HUES6 (cell line): Measurements from ENCODE around the gene LRRC4B.
"Not testable (repeated sequence)": the region's sequence is repeated elsewhere in the genome, so short reads cannot be mapped to it uniquely, and the experiment has no call there.

Experiments used
- H3K27ac ChIP-seq: 2 replicates; pipeline ENCODE4 v1.7.0; 2013; ENCODE audit warnings: low read depth, mild to moderate bottlenecking, low read length, inconsistent platforms
- H3K27me3 ChIP-seq: 2 replicates; pipeline ENCODE4 v1.6.1; 2013; ENCODE audit warnings: low read length; ENCODE audit not compliant: control insufficient read depth, insufficient read depth
- H3K36me3 ChIP-seq: 2 replicates; pipeline ENCODE4 v1.6.1; 2013; ENCODE audit warnings: low read length; ENCODE audit not compliant: control insufficient read depth, insufficient read depth
- H3K4me1 ChIP-seq: 2 replicates; pipeline ENCODE4 v1.6.1; 2013; ENCODE audit warnings: low read length; ENCODE audit not compliant: control insufficient read depth, insufficient read depth
- H3K4me3 ChIP-seq: 2 replicates; pipeline ENCODE4 v1.5.1; 2013; ENCODE audit warnings: low read depth, low read length
- H3K9ac ChIP-seq: one replicate; pipeline ENCODE4 v1.6.1; 2013; ENCODE audit warnings: mild to moderate bottlenecking, low read length
- H3K9me3 ChIP-seq: 2 replicates; pipeline ENCODE4 v1.6.1; 2013; ENCODE audit warnings: low read depth, low read length; ENCODE audit not compliant: control insufficient read depth, insufficient read depth

Gene LRRC4B

GRCh38 chr19:50601407-50602088, 33.3 kb upstream of the LRRC4B start:
- peaks cover 5% of the 10 kb centered on the region for H3K9me3 ChIP-seq
- no peak overlapping the region for H3K27ac ChIP-seq
- H3K9ac ChIP-seq = no peak overlapping the region
- H3K36me3 ChIP-seq = no peaks in the 10 kb centered on the region
- H3K27me3 ChIP-seq = peaks cover 37% of the 10 kb centered on the region
- H3K4me1 ChIP-seq = no peaks in the 10 kb centered on the region
- no peak overlapping the region for H3K4me3 ChIP-seq

- H3K27ac ChIP-seq = no peak overlapping the region
- no peaks in the 10 kb centered on the region for H3K4me1 ChIP-seq
- no peak overlapping the region for H3K4me3 ChIP-seq
- peaks cover 29% of the 10 kb centered on the region for H3K27me3 ChIP-seq
- H3K9ac ChIP-seq = no peak overlapping the region
- H3K9me3 ChIP-seq = 0 out of 2 replicates have a peak, but pooled peaks cover under 1% of the 10 kb centered on the region
- H3K36me3 ChIP-seq = no peaks in the 10 kb centered on the region
Observed at GRCh38 chr19:50599427-50599826, 31.2 kb upstream of the LRRC4B start.

GRCh38 chr19:50590191-50590590, 22.0 kb upstream of the LRRC4B start:
- H3K27ac ChIP-seq = no peak overlapping the region
- H3K27me3 ChIP-seq = 0 out of 2 replicates have a peak, but pooled peaks cover 8% of the 10 kb centered on the region
- no peaks in the 10 kb centered on the region for H3K9me3 ChIP-seq
- H3K4me3 ChIP-seq = no peak overlapping the region
- H3K9ac ChIP-seq = no peak overlapping the region
- H3K4me1 ChIP-seq = no peaks in the 10 kb centered on the region
- H3K36me3 ChIP-seq = no peaks in the 10 kb centered on the region

GRCh38 chr19:50581795-50582660, 13.8 kb upstream of the LRRC4B start:
- H3K4me1 ChIP-seq, H3K27ac ChIP-seq, H3K9ac ChIP-seq, H3K9me3 ChIP-seq, H3K4me3 ChIP-seq, H3K36me3 ChIP-seq, H3K27me3 ChIP-seq: not testable (repeated sequence)

GRCh38 chr19:50580970-50581634, 12.9 kb upstream of the LRRC4B start:
- peaks cover 4% of the 10 kb centered on the region for H3K9me3 ChIP-seq
- H3K9ac ChIP-seq = no peak overlapping the region
- no peaks in the 10 kb centered on the region for H3K36me3 ChIP-seq
- H3K27me3 ChIP-seq = no peaks in the 10 kb centered on the region
- H3K27ac ChIP-seq = no peak overlapping the region
- H3K4me1 ChIP-seq = no peaks in the 10 kb centered on the region
- no peak overlapping the region for H3K4me3 ChIP-seq

- Histone ChIP-seq H3K9me3 (peaks cover 4% of the 10 kb centered on the region), H3K4me3 (no peak overlapping the region), H3K27me3 (no peaks in the 10 kb centered on the region), H3K27ac (no peak overlapping the region), H3K36me3 (no peaks in the 10 kb centered on the region), H3K4me1 (no peaks in the 10 kb centered on the region), H3K9ac (no peak overlapping the region)
Observed at GRCh38 chr19:50580240-50580639, 12.0 kb upstream of the LRRC4B start.

GRCh38 chr19:50576769-50577168, 8.5 kb upstream of the LRRC4B start:
- H3K4me1 ChIP-seq, H3K36me3 ChIP-seq, H3K27me3 ChIP-seq, H3K9ac ChIP-seq, H3K4me3 ChIP-seq, H3K27ac ChIP-seq, H3K9me3 ChIP-seq: not testable (repeated sequence)

- Histone ChIP-seq H3K4me1 (0 out of 2 replicates have a peak, but pooled peaks cover 3% of the 10 kb centered on the region), H3K9me3 (no peaks in the 10 kb centered on the region), H3K27me3 (peaks cover 30% of the 10 kb centered on the region), H3K27ac (no peak overlapping the region), H3K36me3 (no peaks in the 10 kb centered on the region), H3K9ac (no peak overlapping the region), H3K4me3 (no peak overlapping the region)
Observed at GRCh38 chr19:50573741-50574461, 5.7 kb upstream of the LRRC4B start.

GRCh38 chr19:50570997-50571396, 2.8 kb upstream of the LRRC4B start:
- Histone ChIP-seq H3K4me3 (no peak overlapping the region), H3K36me3 (no peaks in the 10 kb centered on the region), H3K9ac (no peak overlapping the region), H3K27me3 (peaks cover 44% of the 10 kb centered on the region), H3K4me1 (peaks cover 7% of the 10 kb centered on the region; the same call in 1 of the 2 replicates), H3K27ac (no peak overlapping the region), H3K9me3 (no peaks in the 10 kb centered on the region)

- Histone ChIP-seq H3K36me3 (no peaks in the 10 kb centered on the region), H3K27ac (no peak overlapping the region), H3K27me3 (peaks cover 53% of the 10 kb centered on the region), H3K4me1 (peaks cover 7% of the 10 kb centered on the region), H3K4me3 (no peak overlapping the region), H3K9ac (no peak overlapping the region), H3K9me3 (no peaks in the 10 kb centered on the region)
Observed at GRCh38 chr19:50569938-50570540, 1.8 kb upstream of the LRRC4B start.
